Superior temporal gyrus (tissue), 1 donor: Measurements from ENCODE around the gene MYBL2.
"Not testable (repeated sequence)": the region's sequence is repeated elsewhere in the genome, so short reads cannot be mapped to it uniquely, and the experiment has no call there.

Experiments used
- DNase-seq: peaks from one replicate; pipeline ENCODE4 v3.0.0-alpha.2; 2016; ENCODE audit errors: extremely low spot score

MYBL2 gene

DNA sequence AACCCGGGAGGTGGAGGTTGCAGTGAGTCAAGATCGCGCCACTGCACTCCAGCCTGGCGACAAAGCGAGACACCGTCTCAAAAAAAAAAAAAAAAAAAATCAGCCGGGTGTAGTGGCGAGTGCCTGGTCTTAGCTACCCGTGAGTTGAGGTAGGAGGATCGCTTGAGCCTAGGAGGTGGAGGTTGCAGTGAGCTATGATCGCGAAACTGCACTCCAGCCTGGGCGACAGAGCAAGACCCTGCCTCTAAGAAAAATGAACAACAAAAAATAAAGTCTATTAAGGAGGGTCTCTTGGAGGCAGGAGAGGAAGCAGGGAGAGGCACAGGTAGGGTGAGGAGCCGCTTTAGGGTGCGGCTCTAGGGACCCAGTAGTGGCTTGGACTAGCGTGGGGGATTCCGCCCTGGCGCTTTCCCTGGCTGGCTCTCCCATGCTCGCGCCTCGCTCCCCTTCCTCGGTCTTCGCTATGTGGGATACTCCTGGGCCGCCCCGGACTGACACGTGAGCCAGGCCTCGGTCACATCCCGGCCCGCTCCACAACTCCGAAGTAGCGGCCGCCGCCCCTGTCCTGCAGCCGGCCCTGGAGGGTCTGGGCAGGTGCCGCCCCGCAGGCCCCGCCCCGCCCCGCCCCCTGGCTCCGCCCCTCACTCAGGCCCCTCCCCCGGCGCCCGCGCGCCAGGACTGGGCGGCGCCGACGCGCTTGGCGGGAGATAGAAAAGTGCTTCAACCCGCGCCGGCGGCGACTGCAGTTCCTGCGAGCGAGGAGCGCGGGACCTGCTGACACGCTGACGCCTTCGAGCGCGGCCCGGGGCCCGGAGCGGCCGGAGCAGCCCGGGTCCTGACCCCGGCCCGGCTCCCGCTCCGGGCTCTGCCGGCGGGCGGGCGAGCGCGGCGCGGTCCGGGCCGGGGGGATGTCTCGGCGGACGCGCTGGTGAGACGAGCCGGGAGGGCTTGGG, at the start of gene MYBL2:
TSS of gene MYBL2 (plus strand) at position 739 of the 953 bp plus-strand sequence. CDS start at position 909, 170 bp downstream.
- DNase-seq: no peak

DNA sequence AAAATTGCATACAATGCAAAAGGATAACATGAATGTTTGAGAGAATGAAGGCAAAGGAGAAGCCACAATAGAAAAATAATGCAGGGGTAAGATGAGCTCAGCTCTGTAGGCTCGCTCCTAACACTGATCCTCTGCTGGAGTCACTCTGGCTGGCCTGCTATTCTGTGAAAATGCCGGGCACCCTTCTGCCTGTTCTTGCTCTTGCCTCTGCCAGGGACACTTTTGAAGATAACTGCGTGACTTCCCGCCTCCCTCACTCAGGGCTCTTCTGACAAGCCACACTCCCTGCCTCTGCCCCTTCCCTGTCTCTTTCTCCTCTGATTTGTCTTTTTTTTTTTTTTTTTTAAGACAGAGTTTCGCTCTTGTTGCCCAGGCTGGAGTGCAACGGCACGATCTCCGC, 35.3 kb upstream of the MYBL2 start:
- DNase-seq: no peak

GRCh38 chr20:43636429-43636828, 30.5 kb upstream of the MYBL2 start:
- DNase-seq: no peak

DNA sequence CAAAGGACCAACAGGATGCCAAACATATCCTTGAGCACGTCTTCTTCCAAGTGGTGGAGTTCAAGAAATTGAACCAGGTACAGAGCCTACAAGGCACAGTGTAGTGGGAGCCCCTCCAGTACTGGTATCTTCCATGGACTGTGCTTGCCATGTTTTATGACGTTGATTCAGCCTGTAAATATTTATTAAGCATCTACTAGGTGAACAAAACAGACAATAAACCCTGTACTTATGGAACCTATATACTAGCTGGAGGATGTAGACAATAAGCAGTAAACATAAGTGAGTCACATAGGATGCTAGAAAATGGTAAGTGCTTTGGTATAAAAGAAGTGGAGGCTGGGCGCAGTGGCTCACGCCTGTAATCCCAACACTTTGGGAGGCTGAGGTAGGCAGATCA, 24.4 kb upstream of the MYBL2 start:
- DNase-seq: no peak

- DNase-seq: no peak
Observed at GRCh38 chr20:43650997-43651525, 15.9 kb upstream of the MYBL2 start.

- not testable (repeated sequence) for DNase-seq
Observed at GRCh38 chr20:43651650-43652184, 15.2 kb upstream of the MYBL2 start.

GRCh38 chr20:43653966-43654365, 12.9 kb upstream of the MYBL2 start:
- no peak for DNase-seq

GRCh38 chr20:43655176-43655575, 11.7 kb upstream of the MYBL2 start:
- DNase-seq: not testable (repeated sequence)

DNA sequence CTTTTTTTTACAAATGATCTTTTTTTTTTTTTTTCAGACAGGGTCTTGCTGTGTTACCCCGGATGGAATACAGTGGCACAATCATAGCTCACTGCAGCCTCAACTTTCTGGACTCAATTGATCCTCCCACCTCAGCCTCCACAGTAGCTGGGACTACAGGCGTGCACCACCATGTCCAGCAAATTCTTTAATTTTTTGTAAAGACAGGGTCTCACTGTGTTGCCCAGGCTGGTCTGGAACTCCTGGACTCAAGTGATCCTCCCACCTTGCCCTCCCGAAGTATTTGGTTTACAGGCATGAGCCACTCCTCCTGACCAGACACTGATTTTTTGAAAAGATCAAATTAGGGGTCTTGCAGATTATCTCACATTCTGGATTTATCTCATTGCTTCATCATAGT, 11.0 kb upstream of the MYBL2 start:
- DNase-seq: no peak

GRCh38 chr20:43658069-43658722, 8.7 kb upstream of the MYBL2 start:
- DNase-seq: no peak

- no peak for DNase-seq
Observed at GRCh38 chr20:43658723-43659419, 8.0 kb upstream of the MYBL2 start.

DNA sequence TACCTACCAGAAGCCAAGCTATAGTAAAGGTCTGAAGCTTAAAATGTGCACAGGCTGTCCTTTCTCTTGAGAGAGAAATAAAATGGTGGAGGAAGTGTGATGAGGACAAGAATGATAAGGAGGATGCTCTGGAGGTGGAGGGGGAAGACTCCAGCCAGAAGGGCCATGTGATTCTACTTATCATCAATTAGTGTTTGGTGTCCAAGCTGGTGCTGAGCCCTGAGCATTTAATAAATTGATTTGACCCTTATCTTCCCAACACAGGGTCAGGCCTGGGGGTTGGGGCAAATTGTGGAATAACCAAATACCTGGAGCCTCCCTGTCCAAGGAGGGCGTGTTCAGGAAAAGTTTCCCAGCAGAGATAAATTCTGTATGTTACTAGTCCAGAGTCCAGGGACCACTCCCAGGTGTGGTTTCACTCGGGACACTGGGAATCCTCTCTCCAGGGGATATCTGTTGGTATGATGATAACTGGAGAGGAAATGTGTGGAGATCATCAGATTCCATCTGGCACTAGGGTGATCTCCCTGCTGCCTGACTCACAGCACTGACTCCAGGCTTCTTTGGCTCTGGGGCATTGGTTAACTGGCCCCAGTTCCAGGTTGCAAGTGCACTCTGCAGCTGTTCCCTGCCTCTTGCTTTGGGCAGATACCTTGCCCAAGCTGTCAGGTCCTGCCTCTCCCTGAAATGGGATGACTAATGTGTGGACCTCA, 3.8 kb upstream of the MYBL2 start:
- no peak for DNase-seq

DNA sequence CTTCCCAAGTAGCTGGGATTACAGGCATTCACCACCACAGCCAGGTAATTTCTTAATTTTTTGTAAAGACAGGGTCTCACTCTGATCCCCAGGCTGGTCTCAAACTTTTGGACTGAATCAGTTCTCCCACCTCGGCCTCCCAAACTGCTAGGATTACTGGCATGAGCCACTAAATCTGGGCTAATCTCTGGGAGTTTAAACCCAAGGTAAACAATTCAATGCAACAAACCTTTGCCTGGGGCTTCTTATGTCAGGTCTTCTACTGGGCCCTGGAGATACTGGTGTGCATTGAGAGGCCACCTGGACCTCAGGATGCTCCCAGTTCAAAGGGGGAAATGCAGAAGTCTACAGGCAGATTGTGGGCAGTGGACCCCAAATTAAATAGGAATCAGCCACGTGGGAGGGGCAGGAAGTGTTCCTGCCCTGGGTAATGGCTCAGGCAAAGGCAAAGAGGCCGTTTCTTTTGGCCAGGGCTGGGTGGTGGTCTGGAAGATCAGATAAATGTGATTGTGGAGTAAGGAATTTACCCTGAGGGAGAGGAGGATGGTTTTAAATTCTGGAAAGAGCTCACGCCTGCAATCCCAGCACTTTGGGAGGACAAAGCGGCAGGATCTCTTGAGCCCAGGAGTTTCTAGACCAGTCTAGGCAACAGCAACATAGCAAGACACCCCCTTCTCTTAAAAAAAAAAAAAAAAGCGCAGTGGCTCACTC, 1.3 kb upstream of the MYBL2 start:
- no peak for DNase-seq

- no peak for DNase-seq
Observed at GRCh38 chr20:43667341-43668132, 623 bp downstream of the MYBL2 start.

- DNase-seq: no peak
Observed at GRCh38 chr20:43669332-43669731, 2.4 kb downstream of the MYBL2 start.

DNA sequence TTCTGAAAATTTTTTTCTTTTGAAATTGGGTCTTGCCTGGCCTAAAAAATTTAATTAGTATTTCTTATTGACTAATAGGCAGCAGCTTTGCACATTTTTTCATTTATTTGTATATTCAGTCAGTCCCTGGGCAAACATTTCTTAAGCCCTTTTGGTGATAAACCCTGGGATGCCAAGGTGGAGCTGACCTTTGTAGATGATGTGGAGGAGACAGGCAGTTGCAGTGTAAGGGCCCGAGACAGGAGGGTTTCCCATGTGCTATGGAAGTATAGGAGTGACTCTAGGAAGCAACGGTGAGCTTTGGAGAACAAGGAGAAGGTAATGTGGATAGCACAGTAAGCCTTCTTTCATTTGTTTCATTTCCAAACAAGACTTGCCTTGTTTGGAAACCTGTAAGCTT, 3.5 kb downstream of the MYBL2 start:
- DNase-seq: no peak

DNA sequence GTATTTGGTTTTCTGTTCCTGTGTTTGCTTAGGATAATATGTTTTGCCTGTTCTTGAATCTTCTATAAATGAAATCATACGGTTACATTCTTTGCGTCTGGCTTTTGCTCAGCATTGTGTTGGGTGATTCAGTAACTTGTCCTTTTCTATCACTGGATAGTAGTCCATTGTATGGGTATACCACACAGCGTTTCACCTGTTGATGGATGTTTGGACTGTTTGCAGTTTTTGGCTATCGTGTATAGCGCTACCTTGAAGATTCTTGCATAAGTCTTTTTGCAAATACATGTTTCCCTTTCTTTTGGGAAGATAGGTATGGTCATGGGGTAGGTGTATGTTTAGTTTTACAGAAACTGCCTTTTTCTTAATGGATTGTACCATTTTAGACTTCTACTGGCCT, 9.5 kb downstream of the MYBL2 start:
- no peak for DNase-seq

DNA sequence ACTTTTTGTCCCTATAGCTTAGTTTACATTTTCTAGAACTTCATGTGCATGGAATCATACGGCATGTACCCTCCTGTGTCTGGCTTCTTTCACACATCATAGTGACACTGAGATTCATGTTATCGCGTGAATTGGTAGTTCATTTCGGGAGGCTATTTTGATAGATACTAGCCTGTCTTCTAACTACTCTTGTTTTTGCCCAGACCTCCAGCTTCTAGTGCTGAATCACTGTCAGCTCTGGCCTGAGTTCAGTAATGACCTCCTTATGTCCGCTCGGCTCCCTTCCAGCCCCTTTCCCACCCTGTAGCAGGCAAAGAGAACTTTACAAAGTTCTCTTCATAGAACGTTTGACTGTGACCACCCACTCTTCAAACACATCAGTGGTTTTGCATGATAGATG, 14.1 kb downstream of the MYBL2 start:
- no peak for DNase-seq

DNA sequence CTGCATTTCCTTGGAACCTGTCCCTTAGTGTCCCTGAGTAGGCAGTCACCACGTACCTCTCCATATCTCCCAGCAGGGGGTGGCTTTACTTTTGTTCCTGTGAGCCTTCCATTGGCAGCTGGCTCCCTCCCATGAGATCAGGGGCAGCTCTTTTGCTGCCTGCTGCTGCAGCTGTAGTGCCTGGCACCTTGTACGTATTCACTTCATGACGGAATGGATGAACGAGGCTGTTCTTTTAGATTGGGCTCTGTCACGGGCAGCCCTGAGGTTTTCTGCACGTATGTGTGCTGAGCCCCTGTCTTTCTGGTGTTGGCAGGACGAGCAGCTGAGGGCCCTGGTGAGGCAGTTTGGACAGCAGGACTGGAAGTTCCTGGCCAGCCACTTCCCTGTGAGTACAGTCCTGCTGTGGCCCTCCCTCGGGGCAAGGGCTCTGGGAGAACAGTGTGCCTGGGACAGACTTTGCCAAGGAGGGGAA, 14.6 kb downstream of the MYBL2 start:
- no peak for DNase-seq

DNA sequence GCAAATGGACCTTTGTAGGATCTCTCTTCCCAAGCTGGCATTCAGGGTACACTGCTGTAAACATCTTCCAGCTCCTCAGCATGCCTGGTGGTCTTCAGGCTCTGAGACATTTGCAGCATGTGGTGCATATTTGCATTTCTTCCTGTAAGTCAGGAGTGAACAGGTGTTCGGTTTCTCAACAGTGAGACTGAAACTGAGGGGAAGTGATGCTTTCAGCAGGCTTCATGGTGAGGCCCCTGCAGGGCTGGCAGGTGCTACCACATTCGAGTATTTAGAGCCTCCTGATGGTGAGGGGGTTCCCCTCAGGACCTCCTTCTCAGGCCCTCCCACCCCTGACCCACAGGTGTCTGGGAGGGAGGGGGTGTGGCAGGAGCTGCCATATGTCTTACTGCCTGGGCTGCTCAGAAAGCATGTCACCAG, 15.1 kb downstream of the MYBL2 start:
- no peak for DNase-seq
